Measurements from ENCODE around the gene STAG2.

DNA sequence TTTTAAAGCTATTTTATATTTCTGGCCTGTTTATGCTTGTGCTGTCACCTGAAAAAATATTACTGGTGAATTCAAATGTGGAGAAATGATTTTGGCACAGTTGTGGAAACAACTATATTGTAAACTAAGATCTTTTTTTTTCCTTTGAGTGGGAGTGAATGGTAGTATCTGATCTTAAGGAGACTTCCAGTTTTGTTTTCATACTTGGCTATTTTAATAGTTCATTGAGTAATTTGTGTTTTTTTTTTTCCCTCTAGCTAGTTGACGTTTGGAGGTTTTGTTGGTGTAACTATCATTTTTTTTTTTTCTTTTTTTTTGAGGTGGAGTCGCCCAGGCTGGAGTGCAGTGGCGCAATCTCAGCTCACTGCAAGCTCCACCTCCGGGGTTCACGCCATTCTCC is 10.5 kb downstream of the STAG2 start:
- TF ChIP-seq CTCF (IDR thresholded peaks at IDR 0.05) (no peak), POLR2A (IDR thresholded peaks at IDR 0.05) (no peak)

Data from lower leg skin (tissue), 3 donors.